Measurements from ENCODE around the gene ATRNL1.

- no peak for TF ChIP-seq CTCF (IDR thresholded peaks at IDR 0.05; ENCODE audit: low read depth, low read length, poor library complexity, severe bottlenecking)
- no peak for TF ChIP-seq EZH2phosphoT487 (IDR thresholded peaks at IDR 0.05; ENCODE audit: borderline replicate concordance, low read length)
Observed at GRCh38 chr10:115948465-115948864, 855.3 kb downstream of the ATRNL1 start.

Data from DOHH2 (cell line).